SK-N-SH (cell line): ENCODE data around the gene PHYKPL. TPM values are rescaled to one million over a fixed set of nuclear protein-coding genes. Genes with fewer than 3 reads are reported as not detected.

Experiments
- CTCF ChIA-PET: fragments of 300-600, 350-600 bp; formaldehyde crosslinking; extraction: SDS; loops from one replicate; lab custom pipeline; 2021; lab: Yijun Ruan, JAX
- POLR2A ChIA-PET: fragments of 350-600 bp; sonication (Branson Sonifier 250); formaldehyde crosslinking; extraction: SDS; loops from one replicate; lab custom pipeline; 2020; ENCODE audit warnings: antibody characterized with exemption, inconsistent platforms; lab: Yijun Ruan, JAX
- DNase-seq: peaks from one replicate; pipeline ENCODE4 v3.0.0; 2012
- H2AFZ ChIP-seq: fragments of 200-600 bp; sonication (generic); 2 replicates; pipeline ENCODE4 v1.8.1; 2016; ENCODE audit warnings: antibody characterized with exemption, mild to moderate bottlenecking, low read depth
- H3F3A ChIP-seq: fragments of 200-600 bp; sonication (generic); replicated peaks from 2 replicates; pipeline ENCODE3; 2016; ENCODE audit warnings: antibody characterized with exemption, mild to moderate bottlenecking; ENCODE audit not compliant: insufficient read depth
- H3K27ac ChIP-seq, 2 experiments: fragments of 200-500 bp in 1 of 2; fragments of 200-600 bp in 1 of 2; sonication (Bioruptor generic) in 1 of 2; sonication (generic), shearing (Covaris generic) in 1 of 2; 2 replicates each; pipeline versions ENCODE4 v1.5.1 to v1.6.1; 2014 to 2016; ENCODE audit warnings: low read depth in 2 of 2, inconsistent platforms in 1 of 2, low read length in 1 of 2, mild to moderate bottlenecking in 1 of 2, mixed read lengths in 1 of 2
- H3K27me3 ChIP-seq: fragments of 200-600 bp; sonication (generic), shearing (Covaris generic); 2 replicates; pipeline ENCODE4 v1.6.1; 2016; ENCODE audit warnings: mixed run types; ENCODE audit not compliant: insufficient read depth
- H3K36me3 ChIP-seq, 2 experiments: fragments of 200-500 bp in 1 of 2; fragments of 200-600 bp in 1 of 2; sonication (Bioruptor generic) in 1 of 2; sonication (generic) in 1 of 2; replicated peaks in 1 of 2; 2 replicates each; pipeline versions ENCODE3 to v1.5.1; 2014 to 2016; ENCODE audit warnings: low read length in 1 of 2, mild to moderate bottlenecking in 1 of 2; ENCODE audit not compliant: insufficient read depth in 2 of 2, control insufficient read depth in 1 of 2
- H3K4me1 ChIP-seq, 2 experiments: fragments of 200-500 bp in 1 of 2; fragments of 200-600 bp in 1 of 2; sonication (Bioruptor generic) in 1 of 2; sonication (generic), shearing (Covaris generic) in 1 of 2; 2 replicates each; pipeline versions ENCODE4 v1.5.1 to v1.6.1; 2014 to 2016; ENCODE audit warnings: low read depth in 1 of 2, low read length in 1 of 2, mixed run types in 1 of 2; ENCODE audit not compliant: insufficient read depth in 2 of 2, control insufficient read depth in 1 of 2
- H3K4me2 ChIP-seq: fragments of 200-600 bp; sonication (generic), shearing (Covaris generic); 2 replicates; pipeline ENCODE4 v1.6.1; 2017; ENCODE audit warnings: mixed run types
- H3K4me3 ChIP-seq, 2 experiments: fragments of 200-500 bp in 1 of 2; fragments of 200-600 bp in 1 of 2; sonication (Bioruptor generic) in 1 of 2; sonication (generic), shearing (Covaris generic) in 1 of 2; 2 replicates each; pipeline versions ENCODE4 v1.5.1 to v1.8.1; 2014 to 2016; ENCODE audit warnings: low read depth in 2 of 2, inconsistent platforms in 1 of 2, low read length in 1 of 2, mild to moderate bottlenecking in 1 of 2, mixed read lengths in 1 of 2, moderate library complexity in 1 of 2
- H3K79me2 ChIP-seq: fragments of 200-600 bp; sonication (generic); 2 replicates; pipeline ENCODE4 v1.8.1; 2017; ENCODE audit warnings: mild to moderate bottlenecking; ENCODE audit not compliant: insufficient read depth
- H3K9ac ChIP-seq: fragments of 200-600 bp; sonication (generic); 2 replicates; pipeline ENCODE4 v1.6.1; 2017; ENCODE audit warnings: mixed run types
- H3K9me2 ChIP-seq: fragments of 200-600 bp; sonication (generic); 2 replicates; pipeline ENCODE4 v1.6.1; 2017; ENCODE audit warnings: mixed run types
- H3K9me3 ChIP-seq: fragments of 200-600 bp; sonication (generic); 2 replicates; pipeline ENCODE4 v1.6.1; 2017; ENCODE audit warnings: mixed run types, mild to moderate bottlenecking, moderate library complexity
- H4K20me1 ChIP-seq: fragments of 200-600 bp; sonication (generic); 2 replicates; pipeline ENCODE4 v1.6.1; 2017; ENCODE audit warnings: mild to moderate bottlenecking, mixed run types; ENCODE audit not compliant: insufficient read depth
- CTCF ChIP-seq: fragments of 200-600 bp; sonication (generic); IDR thresholded peaks from 2 replicates; pipeline ENCODE4 v1.6.1; 2017; ENCODE audit warnings: antibody characterized with exemption, mild to moderate bottlenecking, moderate library complexity
- GABPA ChIP-seq: IDR thresholded peaks from 2 replicates; pipeline ENCODE4 v1.4.0; 2012; ENCODE audit warnings: low read depth, mild to moderate bottlenecking
- GATA2 ChIP-seq: sonication (generic); formaldehyde crosslinking; IDR thresholded peaks from 2 replicates; pipeline ENCODE4 v1.5.0; 2020; ENCODE audit warnings: mild to moderate bottlenecking, missing genetic modification reagents
- MAX ChIP-seq: IDR thresholded peaks from 2 replicates; pipeline ENCODE4 v1.4.0; 2012; ENCODE audit warnings: low read depth
- MXI1 ChIP-seq: IDR thresholded peaks from 2 replicates; pipeline ENCODE4 v1.6.1; 2012; ENCODE audit warnings: mild to moderate bottlenecking, low read depth, low read length, improper control_type of control experiment
- NRF1 ChIP-seq: IDR thresholded peaks from 2 replicates; pipeline ENCODE4 v1.6.1; 2012; ENCODE audit warnings: low read depth, mild to moderate bottlenecking, low read length
- RAD21 ChIP-seq: IDR thresholded peaks from 2 replicates; pipeline ENCODE4 v1.6.1; 2012; ENCODE audit warnings: mild to moderate bottlenecking, low read length
- RFX5 ChIP-seq: IDR thresholded peaks from 2 replicates; pipeline ENCODE4 v1.6.1; 2012; ENCODE audit warnings: mild to moderate bottlenecking, improper control_type of control experiment, low read length
- SIN3A ChIP-seq: IDR thresholded peaks from 2 replicates; pipeline ENCODE4 v1.6.1; 2012; ENCODE audit warnings: low read depth, mild to moderate bottlenecking, low read length, moderate library complexity, borderline replicate concordance
- SMC3 ChIP-seq: IDR thresholded peaks from 2 replicates; pipeline ENCODE4 v1.6.1; 2012; ENCODE audit warnings: low read depth, low read length, improper control_type of control experiment
- WGBS: methylation state at CpG from one replicate; pipeline ENCODE4 v1.1.6; 2017; ENCODE audit warnings: low lambda C conversion rate; 5-methylcytosine and 5-hydroxymethylcytosine counted together
- polyA plus RNA-seq, 3 experiments: library from polyadenylated mRNA; depleted of rRNA; stranded (reverse); fragments of >200 nt; gene quantifications; 2 replicates each; pipeline ENCODE4 v1.2.3, GENCODE V29; 2012
- TF ChIP-seq, protein P1 (sequence below): IDR thresholded peaks from 2 replicates; pipeline ENCODE4 v1.4.0; 2012; ENCODE audit warnings: low read depth, borderline replicate concordance

Gene PHYKPL
- polyA plus RNA-seq, 1 of the 3 experiments (the other 2 are of a cell fraction), result 46.8 TPM

- H2AFZ ChIP-seq, result no peak overlapping the region
- no peak for DNase-seq
- CTCF ChIA-PET, result interaction anchor here (1.1 to 1.5 kb wide), 3 partner anchors 45 to 90 kb away, joined by 3 to 11 read pairs (median 4); no protein-coding TSS in a partner anchor
- H3K27ac ChIP-seq, result no peak overlapping the region
- POLR2A ChIA-PET, result no interaction called here
- no peaks in the 10 kb centered on the region for H3K9me3 ChIP-seq
- no peaks in the 10 kb centered on the region for H3F3A ChIP-seq
- TF ChIP-seq, protein P1, sequence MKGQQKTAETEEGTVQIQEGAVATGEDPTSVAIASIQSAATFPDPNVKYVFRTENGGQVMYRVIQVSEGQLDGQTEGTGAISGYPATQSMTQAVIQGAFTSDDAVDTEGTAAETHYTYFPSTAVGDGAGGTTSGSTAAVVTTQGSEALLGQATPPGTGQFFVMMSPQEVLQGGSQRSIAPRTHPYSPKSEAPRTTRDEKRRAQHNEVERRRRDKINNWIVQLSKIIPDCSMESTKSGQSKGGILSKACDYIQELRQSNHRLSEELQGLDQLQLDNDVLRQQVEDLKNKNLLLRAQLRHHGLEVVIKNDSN, result no peak
- TF ChIP-seq NRF1 (no peak), RFX5 (no peak), SMC3 (no peak), GABPA (no peak), GATA2 (CRISPR knock-in tag) (no peak), SIN3A (no peak)
- no peaks in the 10 kb centered on the region for H3K9me2 ChIP-seq
- no peak overlapping the region for H3K4me3 ChIP-seq
- H3K27me3 ChIP-seq, result no peaks in the 10 kb centered on the region
- peaks cover 0 to 8% of the 10 kb centered on the region in 2 experiments; a peak in 1 of 4 replicates for H3K4me1 ChIP-seq
- H3K36me3 ChIP-seq, result no peaks in the 10 kb centered on the region
- no peak overlapping the region for H3K4me2 ChIP-seq
- H4K20me1 ChIP-seq, result no peaks in the 10 kb centered on the region
- 87% methylated on average over 28 of the region's 38 CpGs for WGBS
- no peak overlapping the region for H3K9ac ChIP-seq
- no peaks in the 10 kb centered on the region for H3K79me2 ChIP-seq
Measured at GRCh38 chr5:178165581-178165980, 67.0 kb downstream of the PHYKPL start.

DNA sequence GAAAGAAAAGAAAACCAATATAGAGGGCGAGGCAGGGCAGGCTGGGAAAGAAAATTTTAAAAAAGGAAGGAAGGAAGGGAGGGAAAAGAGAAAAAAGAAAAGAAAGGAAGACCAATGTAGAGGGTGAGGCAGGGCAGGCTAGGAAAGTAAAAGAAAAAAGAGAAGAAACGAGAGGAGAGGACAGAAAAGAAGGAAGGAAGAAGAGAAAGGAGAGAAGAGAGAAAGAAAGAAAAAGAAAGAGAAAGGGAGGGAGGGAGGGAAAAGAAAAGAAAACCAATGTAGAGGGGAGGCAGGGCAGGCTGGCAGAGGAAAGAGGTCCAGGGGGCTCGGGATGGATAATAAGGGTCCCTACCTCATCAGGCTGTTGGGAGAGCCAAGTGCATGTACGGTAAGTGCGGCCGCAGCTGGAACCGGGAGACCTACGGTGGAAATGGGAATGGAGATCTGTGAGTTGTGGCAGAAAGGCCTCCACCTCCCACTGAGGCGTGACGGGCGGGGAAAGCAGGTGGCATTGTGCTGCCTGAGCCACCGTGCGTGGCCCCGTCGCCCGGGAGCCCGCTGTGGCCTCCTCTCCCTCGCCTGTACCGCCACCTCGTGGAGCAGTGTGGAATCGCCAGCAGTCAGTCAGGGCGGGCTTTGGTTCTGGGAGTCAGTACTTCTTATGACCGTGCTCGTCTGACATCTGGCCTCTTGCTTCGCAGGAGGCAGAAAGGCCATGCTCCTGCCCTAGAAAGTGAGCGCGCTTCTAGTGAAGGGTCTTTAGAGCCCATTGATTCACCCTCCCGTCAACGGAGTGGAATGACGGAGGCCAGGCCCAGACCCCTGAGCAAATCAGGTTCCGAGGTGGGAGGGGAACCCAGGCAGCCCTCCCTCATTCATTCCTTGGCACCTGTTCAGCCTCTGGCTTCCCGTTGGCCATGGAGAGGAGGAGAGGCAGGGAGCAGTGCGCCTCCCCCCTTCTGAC lies 68.5 kb downstream of the PHYKPL start:
- 28% methylated on average over 11 of the region's 33 CpGs for WGBS
- Histone ChIP-seq H3K27ac (no peak overlapping the region), H3K36me3 (no peaks in the 10 kb centered on the region), H3K27me3 (no peaks in the 10 kb centered on the region), H3K9me2 (no peaks in the 10 kb centered on the region), H3K9ac (no peak overlapping the region), H3F3A (no peaks in the 10 kb centered on the region), H3K4me2 (peak overlapping the region; percentile 78), H3K4me1 (peaks cover 0 to 8% of the 10 kb centered on the region in 2 experiments; a peak in 1 of 4 replicates), H3K79me2 (no peaks in the 10 kb centered on the region), H2AFZ (0 out of 2 replicates have a peak overlapping the region, but pooled peaks have one; percentile 74), H3K9me3 (no peaks in the 10 kb centered on the region), H3K4me3 (peak overlapping the region; percentile 10 to 58; a peak in 3 of 4 replicates), H4K20me1 (no peaks in the 10 kb centered on the region)
- DNase-seq, result peak; percentile 95
- POLR2A ChIA-PET, result no interaction called here
- CTCF ChIA-PET, result interaction anchor here (0.6 to 3.2 kb wide), 15 partner anchors 10 to 226 kb away, joined by 3 to 59 read pairs (median 3); no protein-coding TSS in a partner anchor
- TF ChIP-seq MXI1, result peak; percentile 67
- TF ChIP-seq MAX, result peak; percentile 58
- TF ChIP-seq CTCF, result peak; percentile 94
- peak; percentile 94 for TF ChIP-seq RAD21
- TF ChIP-seq NRF1, result no peak
- peak; percentile 91 for TF ChIP-seq SMC3
